ENCODE results near the gene MGLL. TPM values are rescaled to one million over a fixed set of nuclear protein-coding genes. Genes with fewer than 3 reads are reported as not detected.

MGLL gene
- total RNA-seq, 1 experiment from 2014 or later: 2.1 TPM

DNA sequence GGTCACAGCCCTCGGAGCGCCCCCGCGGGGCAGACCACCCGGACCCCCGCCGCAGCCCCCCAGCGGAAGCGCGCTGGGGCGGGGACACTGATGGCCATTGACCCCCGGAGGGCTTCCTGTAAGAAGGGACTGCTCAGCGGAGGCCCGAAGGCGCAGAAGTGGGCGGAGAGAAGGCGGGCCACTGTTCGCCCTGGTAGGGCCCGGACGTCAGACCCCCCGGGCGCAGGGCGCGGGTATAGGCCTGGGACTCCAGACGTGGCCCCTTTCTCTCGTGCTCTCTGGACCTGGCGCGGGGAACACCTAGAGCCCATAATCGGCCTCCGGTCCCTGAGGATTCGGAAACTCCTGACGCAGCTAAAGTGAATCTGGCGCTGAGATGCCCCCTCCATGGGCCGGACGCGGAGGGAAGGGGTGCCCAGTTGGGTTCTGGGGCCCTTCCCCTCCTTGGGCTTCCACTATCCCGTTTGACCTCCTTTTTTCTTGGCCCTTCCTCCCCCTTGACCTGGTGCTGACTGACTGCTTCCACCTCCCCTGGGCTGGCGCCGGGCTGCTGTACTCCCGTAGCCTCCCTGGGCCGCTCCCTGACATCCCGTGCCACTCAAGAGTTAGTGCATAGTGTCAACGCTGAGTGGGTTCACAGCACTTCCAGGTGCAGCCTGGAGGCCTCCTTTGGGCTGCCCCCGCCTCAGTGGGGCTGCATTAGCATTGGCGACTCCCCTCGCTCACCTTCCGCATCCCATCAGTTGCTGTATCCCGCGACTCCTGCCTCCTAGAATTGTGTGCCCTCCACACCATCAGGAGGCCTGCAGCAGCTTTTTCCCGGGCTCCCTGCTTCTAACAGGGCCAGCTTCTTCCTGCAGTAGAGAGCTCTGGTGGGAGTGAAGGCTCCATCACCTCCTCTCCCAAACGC, 148.9 kb downstream of the MGLL start:
- Histone ChIP-seq H3K27ac (ENCODE audit: low read length) (peak overlapping the region; percentile 39), H3K9me3 (ENCODE audit: control insufficient read depth, insufficient read depth, low read depth, low read length) (no peaks in the 10 kb centered on the region), H3K27me3 (ENCODE audit: control insufficient read depth, insufficient read depth, low read length) (no peaks in the 10 kb centered on the region), H3K4me3 (ENCODE audit: low read depth in 2 of 2, low read length in 2 of 2) (peak overlapping the region; percentile 66 to 79), H3K4me1 (ENCODE audit: control insufficient read depth, insufficient read depth, low read length) (peaks cover 4% of the 10 kb centered on the region), H3K36me3 (ENCODE audit: control insufficient read depth, insufficient read depth, low read length) (no peaks in the 10 kb centered on the region)
- intact Hi-C loops (cut with micrococcal nuclease; ENCODE audit: unreplicated experiment) (no loop called here), in situ Hi-C loops (cut with HindIII; ENCODE audit: low pct_unique_long_range_greater_than_20kb, low sequenced_read_pairs) (no loop called here)
- BruUV-seq (replicated peaks): no TSS peak
- no peak for DNase-seq (ENCODE audit: low read depth, low spot score)
- POLR2A ChIA-PET: interaction anchor here (0.6 kb wide), 1 partner anchor 223 kb away, joined by 7 read pairs; no protein-coding TSS in a partner anchor
- CTCF ChIA-PET: no interaction called here
- TF ChIP-seq, protein P1, sequence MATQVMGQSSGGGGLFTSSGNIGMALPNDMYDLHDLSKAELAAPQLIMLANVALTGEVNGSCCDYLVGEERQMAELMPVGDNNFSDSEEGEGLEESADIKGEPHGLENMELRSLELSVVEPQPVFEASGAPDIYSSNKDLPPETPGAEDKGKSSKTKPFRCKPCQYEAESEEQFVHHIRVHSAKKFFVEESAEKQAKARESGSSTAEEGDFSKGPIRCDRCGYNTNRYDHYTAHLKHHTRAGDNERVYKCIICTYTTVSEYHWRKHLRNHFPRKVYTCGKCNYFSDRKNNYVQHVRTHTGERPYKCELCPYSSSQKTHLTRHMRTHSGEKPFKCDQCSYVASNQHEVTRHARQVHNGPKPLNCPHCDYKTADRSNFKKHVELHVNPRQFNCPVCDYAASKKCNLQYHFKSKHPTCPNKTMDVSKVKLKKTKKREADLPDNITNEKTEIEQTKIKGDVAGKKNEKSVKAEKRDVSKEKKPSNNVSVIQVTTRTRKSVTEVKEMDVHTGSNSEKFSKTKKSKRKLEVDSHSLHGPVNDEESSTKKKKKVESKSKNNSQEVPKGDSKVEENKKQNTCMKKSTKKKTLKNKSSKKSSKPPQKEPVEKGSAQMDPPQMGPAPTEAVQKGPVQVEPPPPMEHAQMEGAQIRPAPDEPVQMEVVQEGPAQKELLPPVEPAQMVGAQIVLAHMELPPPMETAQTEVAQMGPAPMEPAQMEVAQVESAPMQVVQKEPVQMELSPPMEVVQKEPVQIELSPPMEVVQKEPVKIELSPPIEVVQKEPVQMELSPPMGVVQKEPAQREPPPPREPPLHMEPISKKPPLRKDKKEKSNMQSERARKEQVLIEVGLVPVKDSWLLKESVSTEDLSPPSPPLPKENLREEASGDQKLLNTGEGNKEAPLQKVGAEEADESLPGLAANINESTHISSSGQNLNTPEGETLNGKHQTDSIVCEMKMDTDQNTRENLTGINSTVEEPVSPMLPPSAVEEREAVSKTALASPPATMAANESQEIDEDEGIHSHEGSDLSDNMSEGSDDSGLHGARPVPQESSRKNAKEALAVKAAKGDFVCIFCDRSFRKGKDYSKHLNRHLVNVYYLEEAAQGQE (IDR thresholded peaks at IDR 0.05; ENCODE audit: insufficient read depth in 1 of 2, low read depth in 2 of 2, low read length in 1 of 2): no peak
- TF ChIP-seq SIN3A (IDR thresholded peaks at IDR 0.05; ENCODE audit: borderline replicate concordance, insufficient read depth, low read depth, low read length) (no peak), POLR2AphosphoS5 (IDR thresholded peaks at IDR 0.05; ENCODE audit: low read depth, low read length) (no peak), TCF7L2 (IDR thresholded peaks at IDR 0.05; ENCODE audit: low read depth, low read length) (no peak)
- TF ChIP-seq, protein P2, sequence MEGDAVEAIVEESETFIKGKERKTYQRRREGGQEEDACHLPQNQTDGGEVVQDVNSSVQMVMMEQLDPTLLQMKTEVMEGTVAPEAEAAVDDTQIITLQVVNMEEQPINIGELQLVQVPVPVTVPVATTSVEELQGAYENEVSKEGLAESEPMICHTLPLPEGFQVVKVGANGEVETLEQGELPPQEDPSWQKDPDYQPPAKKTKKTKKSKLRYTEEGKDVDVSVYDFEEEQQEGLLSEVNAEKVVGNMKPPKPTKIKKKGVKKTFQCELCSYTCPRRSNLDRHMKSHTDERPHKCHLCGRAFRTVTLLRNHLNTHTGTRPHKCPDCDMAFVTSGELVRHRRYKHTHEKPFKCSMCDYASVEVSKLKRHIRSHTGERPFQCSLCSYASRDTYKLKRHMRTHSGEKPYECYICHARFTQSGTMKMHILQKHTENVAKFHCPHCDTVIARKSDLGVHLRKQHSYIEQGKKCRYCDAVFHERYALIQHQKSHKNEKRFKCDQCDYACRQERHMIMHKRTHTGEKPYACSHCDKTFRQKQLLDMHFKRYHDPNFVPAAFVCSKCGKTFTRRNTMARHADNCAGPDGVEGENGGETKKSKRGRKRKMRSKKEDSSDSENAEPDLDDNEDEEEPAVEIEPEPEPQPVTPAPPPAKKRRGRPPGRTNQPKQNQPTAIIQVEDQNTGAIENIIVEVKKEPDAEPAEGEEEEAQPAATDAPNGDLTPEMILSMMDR (IDR thresholded peaks at IDR 0.05): no peak
- ATAC-seq: peak; percentile 77

DNA sequence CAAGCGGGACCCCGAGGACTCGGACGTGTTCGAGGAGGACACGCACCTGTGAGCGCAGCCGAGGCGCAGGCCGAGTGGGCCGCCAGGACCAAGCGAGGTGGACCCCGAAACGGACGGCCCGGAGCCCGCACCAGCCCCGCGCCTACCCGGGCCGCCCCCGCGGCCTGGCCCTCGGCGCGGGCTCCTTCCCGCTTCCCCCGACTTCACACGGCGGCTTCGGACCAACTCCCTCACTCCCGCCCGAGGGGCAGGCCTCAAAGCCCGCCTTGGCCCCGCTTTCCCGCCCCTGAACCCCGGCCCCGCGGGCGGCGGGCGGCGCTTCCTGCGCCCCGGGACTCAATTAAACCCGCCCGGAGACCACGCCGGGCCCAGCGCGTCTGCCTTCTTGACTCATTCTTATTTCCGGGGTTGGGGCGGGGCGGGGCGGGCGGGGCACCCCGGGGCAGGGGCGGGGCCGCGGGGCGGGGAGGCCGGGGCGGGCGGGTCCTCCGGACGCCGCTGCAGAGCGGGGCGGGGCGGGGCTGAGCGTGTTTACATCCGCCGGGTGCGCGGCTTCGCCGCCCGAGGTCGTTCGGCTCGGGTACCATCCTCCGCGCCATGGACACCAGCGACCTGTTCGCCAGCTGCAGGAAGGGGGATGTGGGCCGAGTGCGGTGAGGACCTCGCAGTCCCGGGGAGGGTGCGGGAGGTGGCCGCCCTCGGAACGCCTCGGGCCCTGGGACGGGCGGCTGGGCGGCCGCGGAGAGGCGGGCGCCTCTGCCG, 149.7 kb downstream of the MGLL start, which contains the start of gene ABTB1:
TSS of gene ABTB1 (plus strand) at position 524 of the 762 bp plus-strand sequence. CDS start at position 598, 74 bp downstream.
- Histone ChIP-seq H3K9me3 (ENCODE audit: control insufficient read depth, insufficient read depth, low read depth, low read length) (no peaks in the 10 kb centered on the region), H3K36me3 (ENCODE audit: control insufficient read depth, insufficient read depth, low read length) (no peaks in the 10 kb centered on the region), H3K4me1 (ENCODE audit: control insufficient read depth, insufficient read depth, low read length) (peaks cover 4% of the 10 kb centered on the region), H3K4me3 (ENCODE audit: low read depth in 2 of 2, low read length in 2 of 2) (peak within 1 kb of the TSS; percentile 66 to 79), H3K27me3 (ENCODE audit: control insufficient read depth, insufficient read depth, low read length) (no peaks in the 10 kb centered on the region), H3K27ac (ENCODE audit: low read length) (peak within 1 kb of the TSS; percentile 78)
- TSS peak; percentile 98 for BruUV-seq (replicated peaks)
- in situ Hi-C loops (cut with HindIII; ENCODE audit: low pct_unique_long_range_greater_than_20kb, low sequenced_read_pairs) (no loop called here), intact Hi-C loops (cut with micrococcal nuclease; ENCODE audit: unreplicated experiment) (no loop called here)
- TF ChIP-seq POLR2AphosphoS5 (IDR thresholded peaks at IDR 0.05; ENCODE audit: low read depth, low read length) (peak; percentile 88), SIN3A (IDR thresholded peaks at IDR 0.05; ENCODE audit: borderline replicate concordance, insufficient read depth, low read depth, low read length) (0 out of 2 replicates have a peak, but pooled peaks have one; percentile 73), TCF7L2 (IDR thresholded peaks at IDR 0.05; ENCODE audit: low read depth, low read length) (no peak)
- ChIA-PET POLR2A (interaction anchor here (0.6 to 0.9 kb wide), 4 partner anchors 12 to 517 kb away, joined by 4 to 7 read pairs (median 6); no protein-coding TSS in a partner anchor), CTCF (no interaction called here)
- no peak for DNase-seq (ENCODE audit: low read depth, low spot score)
- ATAC-seq: peak; percentile 89
